SH-SY5Y (cell line): ENCODE data around the gene ZNF432.

Experiments used
- GATA2 ChIP-seq: IDR thresholded peaks from 2 replicates; pipeline ENCODE4 v1.6.1; 2011; ENCODE audit warnings: mild to moderate bottlenecking, low read depth, low read length
- GATA3 ChIP-seq: IDR thresholded peaks from 2 replicates; pipeline ENCODE4 v1.6.1; 2011; ENCODE audit warnings: low read depth, mild to moderate bottlenecking, low read length, moderate library complexity

DNA sequence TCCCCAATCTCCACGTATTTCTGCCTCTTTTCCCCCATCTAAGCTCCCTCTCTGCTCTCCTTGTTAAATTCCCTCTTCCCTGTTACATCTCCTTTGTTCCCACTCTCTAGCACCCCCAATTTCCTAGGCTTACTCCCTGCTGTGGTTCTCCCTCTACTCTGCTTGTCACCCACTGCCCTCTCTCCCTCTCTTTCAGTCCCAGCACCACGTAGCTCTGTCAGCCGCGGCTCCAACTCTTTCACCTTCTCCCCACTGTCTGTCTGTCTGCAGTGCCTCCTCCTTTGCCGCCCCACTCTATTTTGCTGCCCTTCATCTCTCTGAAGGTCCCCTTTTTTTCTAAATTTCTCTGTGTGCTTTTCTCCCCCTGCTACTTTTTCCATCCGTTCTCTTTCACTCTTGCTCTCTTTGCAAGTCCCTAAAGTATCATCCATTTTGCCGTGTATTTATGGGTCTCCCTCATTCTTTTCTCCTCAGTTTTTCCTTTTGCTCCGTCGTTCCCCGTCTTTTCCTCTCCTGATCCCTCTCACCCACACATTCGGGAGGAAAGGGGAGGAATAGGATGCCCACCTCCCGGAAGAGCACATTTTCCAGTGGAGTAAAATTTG is 46.0 kb upstream of the ZNF432 start:
- no peak for TF ChIP-seq GATA2
- TF ChIP-seq GATA3 = no peak
